ENCODE results near the gene WNK2. TPM values are rescaled to one million over a fixed set of nuclear protein-coding genes. Genes with fewer than 3 reads are reported as not detected.
A peak's percentile ranks its signal among the peaks of the same experiment; 100 is the strongest.

Gene WNK2
- total and polyA plus RNA-seq, 9 donors: 7.4 to 20.7 (median 14.9) TPM

- peaks cover 6% of the 10 kb centered on the region for H3K27me3 ChIP-seq (ENCODE audit: control insufficient read depth, insufficient read depth, low read length)
- no peak for DNase-seq
- 62% methylated on average over 11 of the region's 12 CpGs for WGBS (ENCODE audit: insufficient coverage)
- no peaks in the 10 kb centered on the region for H3K36me3 ChIP-seq (ENCODE audit: control insufficient read depth, insufficient read depth, low read length)
- H3K4me3 ChIP-seq (ENCODE audit: low read length): no peak overlapping the region
- no peaks in the 10 kb centered on the region for H3K9me3 ChIP-seq (replicated peaks; ENCODE audit: control insufficient read depth, low read depth, low read length)
- H3K4me1 ChIP-seq (ENCODE audit: control insufficient read depth, insufficient read depth, low read length): peaks cover 5% of the 10 kb centered on the region
- H3K27ac ChIP-seq (ENCODE audit: low read length): no peak overlapping the region
These were observed 10.4 kb upstream of the WNK2 start for GRCh38 chr9:93173365-93174051.

- no peak for DNase-seq
- 100% methylated on average over 1 of the region's 3 CpGs for WGBS (ENCODE audit: insufficient coverage)
- Histone ChIP-seq H3K27me3 (ENCODE audit: control insufficient read depth, insufficient read depth, low read length) (peaks cover 12% of the 10 kb centered on the region), H3K27ac (ENCODE audit: low read length) (no peak overlapping the region), H3K4me3 (ENCODE audit: low read length) (no peak overlapping the region), H3K4me1 (ENCODE audit: control insufficient read depth, insufficient read depth, low read length) (peaks cover 5% of the 10 kb centered on the region), H3K36me3 (ENCODE audit: control insufficient read depth, insufficient read depth, low read length) (no peaks in the 10 kb centered on the region), H3K9me3 (replicated peaks; ENCODE audit: control insufficient read depth, low read depth, low read length) (no peaks in the 10 kb centered on the region)
These were observed 9.0 kb upstream of the WNK2 start for GRCh38 chr9:93174976-93175375.

GRCh38 chr9:93177676-93178075 lies 6.3 kb upstream of the WNK2 start:
- peaks cover 5% of the 10 kb centered on the region for H3K4me1 ChIP-seq (ENCODE audit: control insufficient read depth, insufficient read depth, low read length)
- no peaks in the 10 kb centered on the region for H3K9me3 ChIP-seq (replicated peaks; ENCODE audit: control insufficient read depth, low read depth, low read length)
- H3K27me3 ChIP-seq (ENCODE audit: control insufficient read depth, insufficient read depth, low read length): peaks cover 26% of the 10 kb centered on the region
- no CpG with 5 or more reads among the region's 6 CpGs for WGBS (ENCODE audit: insufficient coverage)
- H3K27ac ChIP-seq (ENCODE audit: low read length): no peak overlapping the region
- no peaks in the 10 kb centered on the region for H3K36me3 ChIP-seq (ENCODE audit: control insufficient read depth, insufficient read depth, low read length)
- DNase-seq: peak; percentile 17
- H3K4me3 ChIP-seq (ENCODE audit: low read length): no peak overlapping the region

GRCh38 chr9:93178851-93179786 lies 4.8 kb upstream of the WNK2 start:
- DNase-seq: no peak
- H3K9me3 ChIP-seq (replicated peaks; ENCODE audit: control insufficient read depth, low read depth, low read length): no peaks in the 10 kb centered on the region
- peaks cover 13% of the 10 kb centered on the region for H3K4me1 ChIP-seq (ENCODE audit: control insufficient read depth, insufficient read depth, low read length)
- no peaks in the 10 kb centered on the region for H3K36me3 ChIP-seq (ENCODE audit: control insufficient read depth, insufficient read depth, low read length)
- H3K27me3 ChIP-seq (ENCODE audit: control insufficient read depth, insufficient read depth, low read length): peaks cover 37% of the 10 kb centered on the region
- no peak overlapping the region for H3K27ac ChIP-seq (ENCODE audit: low read length)
- H3K4me3 ChIP-seq (ENCODE audit: low read length): no peak overlapping the region
- WGBS (ENCODE audit: insufficient coverage): 68% methylated on average over 18 of the region's 22 CpGs

- Histone ChIP-seq H3K27me3 (ENCODE audit: control insufficient read depth, insufficient read depth, low read length) (peaks cover 43% of the 10 kb centered on the region), H3K4me1 (ENCODE audit: control insufficient read depth, insufficient read depth, low read length) (peaks cover 24% of the 10 kb centered on the region), H3K9me3 (replicated peaks; ENCODE audit: control insufficient read depth, low read depth, low read length) (no peaks in the 10 kb centered on the region), H3K4me3 (ENCODE audit: low read length) (no peak overlapping the region), H3K36me3 (ENCODE audit: control insufficient read depth, insufficient read depth, low read length) (no peaks in the 10 kb centered on the region), H3K27ac (ENCODE audit: low read length) (no peak overlapping the region)
- no peak for DNase-seq
- 67% methylated on average over 1 of the region's 1 CpG for WGBS (ENCODE audit: insufficient coverage)
These were observed 3.0 kb upstream of the WNK2 start for GRCh38 chr9:93180938-93181337.

GRCh38 chr9:93181672-93182435 lies 2.1 kb upstream of the WNK2 start:
- Histone ChIP-seq H3K27me3 (ENCODE audit: control insufficient read depth, insufficient read depth, low read length) (peaks cover 43% of the 10 kb centered on the region), H3K4me1 (ENCODE audit: control insufficient read depth, insufficient read depth, low read length) (peaks cover 33% of the 10 kb centered on the region)
- WGBS (ENCODE audit: insufficient coverage): 58% methylated on average over 2 of the region's 5 CpGs

GRCh38 chr9:93182572-93182971 lies 1.4 kb upstream of the WNK2 start:
- Histone ChIP-seq H3K36me3 (ENCODE audit: control insufficient read depth, insufficient read depth, low read length) (no peaks in the 10 kb centered on the region), H3K4me3 (ENCODE audit: low read length) (no peak overlapping the region), H3K4me1 (ENCODE audit: control insufficient read depth, insufficient read depth, low read length) (peaks cover 36% of the 10 kb centered on the region), H3K27me3 (ENCODE audit: control insufficient read depth, insufficient read depth, low read length) (peaks cover 43% of the 10 kb centered on the region), H3K27ac (ENCODE audit: low read length) (no peak overlapping the region), H3K9me3 (replicated peaks; ENCODE audit: control insufficient read depth, low read depth, low read length) (no peaks in the 10 kb centered on the region)
- DNase-seq: no peak
- WGBS (ENCODE audit: insufficient coverage): no CpG with 5 or more reads among the region's 6 CpGs

More at GRCh38 chr9:93181672-93182435, 2.1 kb upstream of the WNK2 start:
- peak; percentile 45 for DNase-seq
- Histone ChIP-seq H3K36me3 (ENCODE audit: control insufficient read depth, insufficient read depth, low read length) (no peaks in the 10 kb centered on the region), H3K9me3 (replicated peaks; ENCODE audit: control insufficient read depth, low read depth, low read length) (no peaks in the 10 kb centered on the region), H3K27ac (ENCODE audit: low read length) (no peak overlapping the region), H3K4me3 (ENCODE audit: low read length) (no peak overlapping the region)

GRCh38 chr9:93183131-93183662 lies 742 bp upstream of the WNK2 start:
- Histone ChIP-seq H3K27ac (ENCODE audit: low read length) (no peak overlapping the region), H3K27me3 (ENCODE audit: control insufficient read depth, insufficient read depth, low read length) (peaks cover 40% of the 10 kb centered on the region), H3K36me3 (ENCODE audit: control insufficient read depth, insufficient read depth, low read length) (no peaks in the 10 kb centered on the region), H3K4me3 (ENCODE audit: low read length) (peak overlapping the region; percentile 31), H3K9me3 (replicated peaks; ENCODE audit: control insufficient read depth, low read depth, low read length) (no peaks in the 10 kb centered on the region), H3K4me1 (ENCODE audit: control insufficient read depth, insufficient read depth, low read length) (peaks cover 31% of the 10 kb centered on the region)
- DNase-seq: no peak
- 75% methylated on average over 4 of the region's 5 CpGs for WGBS (ENCODE audit: insufficient coverage)

- Histone ChIP-seq H3K27ac (ENCODE audit: low read length) (no peak overlapping the region), H3K9me3 (replicated peaks; ENCODE audit: control insufficient read depth, low read depth, low read length) (no peaks in the 10 kb centered on the region), H3K4me3 (ENCODE audit: low read length) (peak overlapping the region; percentile 51), H3K4me1 (ENCODE audit: control insufficient read depth, insufficient read depth, low read length) (peaks cover 33% of the 10 kb centered on the region), H3K27me3 (ENCODE audit: control insufficient read depth, insufficient read depth, low read length) (peaks cover 36% of the 10 kb centered on the region), H3K36me3 (ENCODE audit: control insufficient read depth, insufficient read depth, low read length) (no peaks in the 10 kb centered on the region)
- under 1% methylated on average over 94 of the region's 97 CpGs for WGBS (ENCODE audit: insufficient coverage)
- DNase-seq: no peak
These were observed 710 bp downstream of the WNK2 start for GRCh38 chr9:93184432-93185265.
